Neuronal stem cell (in vitro differentiated cells): ENCODE data around the gene CHERP.
A peak's percentile ranks its signal among the peaks of the same experiment; 100 is the strongest.

ENCODE experiments used
- DNase-seq: peaks from one replicate; pipeline ENCODE4 v3.0.0-alpha.2; 2013; ENCODE audit warnings: low spot score
- H2AFZ ChIP-seq: one replicate; pipeline ENCODE4 v1.6.1; 2013; ENCODE audit warnings: mild to moderate bottlenecking, low read length, inconsistent platforms
- H2AK5ac ChIP-seq: 2 replicates; pipeline ENCODE4 v1.6.1; 2013; ENCODE audit warnings: low read depth, mild to moderate bottlenecking, inconsistent platforms, low read length, moderate library complexity, mixed read lengths
- H2BK120ac ChIP-seq: 2 replicates; pipeline ENCODE4 v1.6.1; 2013; ENCODE audit warnings: low read depth, mild to moderate bottlenecking, inconsistent platforms, low read length, moderate library complexity, mixed read lengths
- H2BK12ac ChIP-seq: one replicate; pipeline ENCODE4 v1.6.1; 2013; ENCODE audit warnings: low read length, inconsistent platforms
- H2BK15ac ChIP-seq: 2 replicates; pipeline ENCODE4 v1.6.1; 2013; ENCODE audit warnings: mild to moderate bottlenecking, low read length, inconsistent platforms, mixed read lengths
- H2BK5ac ChIP-seq: one replicate; pipeline ENCODE4 v1.6.1; 2013; ENCODE audit warnings: inconsistent platforms, mild to moderate bottlenecking, low read length, moderate library complexity
- H3K14ac ChIP-seq: one replicate; pipeline ENCODE4 v1.6.1; 2013; ENCODE audit warnings: low read length, inconsistent platforms
- H3K18ac ChIP-seq: 2 replicates; pipeline ENCODE4 v1.6.1; 2013; ENCODE audit warnings: low read length, inconsistent platforms
- H3K23ac ChIP-seq: 2 replicates; pipeline ENCODE4 v1.6.1; 2013; ENCODE audit warnings: low read depth, mild to moderate bottlenecking, mixed read lengths, low read length, inconsistent platforms; ENCODE audit not compliant: poor library complexity
- H3K27ac ChIP-seq: replicated peaks from 3 replicates; pipeline ENCODE4 v1.5.1; 2013; ENCODE audit warnings: low read length, inconsistent platforms
- H3K27me3 ChIP-seq, 3 experiments: 2 replicates each; pipeline ENCODE4 v1.6.1; 2013; ENCODE audit warnings: low read length in 3 of 3, mild to moderate bottlenecking in 2 of 3, inconsistent platforms in 1 of 3, low read depth in 1 of 3, mixed read lengths in 1 of 3, moderate library complexity in 1 of 3; ENCODE audit not compliant: control insufficient read depth in 3 of 3, insufficient read depth in 3 of 3
- H3K36me3 ChIP-seq, 2 donors: replicated peaks in 1 of 2; 2 replicates each; pipeline ENCODE4 v1.6.1; 2013; ENCODE audit warnings: low read length in 2 of 2; ENCODE audit not compliant: control insufficient read depth in 2 of 2, insufficient read depth in 2 of 2
- H3K4ac ChIP-seq: 2 replicates; pipeline ENCODE4 v1.6.1; 2013; ENCODE audit warnings: inconsistent platforms, mild to moderate bottlenecking, low read length, moderate library complexity
- H3K4me1 ChIP-seq, 2 donors: 1 replicate in 1 of 2; 2 replicates in 1 of 2; pipeline ENCODE4 v1.6.1; 2013; ENCODE audit warnings: low read length in 2 of 2, low read depth in 1 of 2; ENCODE audit not compliant: control insufficient read depth in 2 of 2, insufficient read depth in 1 of 2
- H3K4me2 ChIP-seq: one replicate; pipeline ENCODE4 v1.6.1; 2013; ENCODE audit warnings: mild to moderate bottlenecking, low read length, inconsistent platforms; ENCODE audit not compliant: insufficient read depth, poor library complexity, severe bottlenecking
- H3K4me3 ChIP-seq, 2 donors: 2 replicates each; pipeline ENCODE4 v1.5.1; 2013; ENCODE audit warnings: low read length in 2 of 2, mild to moderate bottlenecking in 2 of 2, inconsistent platforms in 1 of 2, moderate library complexity in 1 of 2
- H3K79me1 ChIP-seq: one replicate; pipeline ENCODE4 v1.6.1; 2013; ENCODE audit warnings: low read depth, mild to moderate bottlenecking, inconsistent platforms, low read length, moderate library complexity
- H3K9ac ChIP-seq: one replicate; pipeline ENCODE4 v1.6.1; 2013; ENCODE audit warnings: mild to moderate bottlenecking, low read depth, low read length, inconsistent platforms; ENCODE audit not compliant: poor library complexity
- H3K9me3 ChIP-seq, 2 donors: replicated peaks in 1 of 2; 2 replicates each; pipeline versions ENCODE3 to v1.6.1; 2013; ENCODE audit warnings: low read length in 2 of 2, mild to moderate bottlenecking in 2 of 2, inconsistent platforms in 1 of 2, low read depth in 1 of 2, mixed read lengths in 1 of 2, moderate library complexity in 1 of 2; ENCODE audit not compliant: control insufficient read depth in 2 of 2, insufficient read depth in 1 of 2
- H4K8ac ChIP-seq: one replicate; pipeline ENCODE4 v1.6.1; 2013; ENCODE audit warnings: low read depth, mild to moderate bottlenecking, inconsistent platforms, low read length, moderate library complexity
- H4K91ac ChIP-seq: one replicate; pipeline ENCODE4 v1.6.1; 2013; ENCODE audit warnings: low read length, low read depth, mild to moderate bottlenecking, inconsistent platforms; ENCODE audit not compliant: poor library complexity
- WGBS, 2 donors: extraction: QIAGEN DNeasy Blood & Tissue Kit; methylation state at CpG; one replicate each; pipeline ENCODE4 v1.1.7; 2013; ENCODE audit warnings: missing lambda C conversion rate in 2 of 2, mixed read lengths in 1 of 2; ENCODE audit not compliant: insufficient read length in 2 of 2, insufficient replicate concordance in 1 of 2; ENCODE audit errors: extremely low coverage in 2 of 2; 5-methylcytosine and 5-hydroxymethylcytosine counted together

The CHERP gene

DNA sequence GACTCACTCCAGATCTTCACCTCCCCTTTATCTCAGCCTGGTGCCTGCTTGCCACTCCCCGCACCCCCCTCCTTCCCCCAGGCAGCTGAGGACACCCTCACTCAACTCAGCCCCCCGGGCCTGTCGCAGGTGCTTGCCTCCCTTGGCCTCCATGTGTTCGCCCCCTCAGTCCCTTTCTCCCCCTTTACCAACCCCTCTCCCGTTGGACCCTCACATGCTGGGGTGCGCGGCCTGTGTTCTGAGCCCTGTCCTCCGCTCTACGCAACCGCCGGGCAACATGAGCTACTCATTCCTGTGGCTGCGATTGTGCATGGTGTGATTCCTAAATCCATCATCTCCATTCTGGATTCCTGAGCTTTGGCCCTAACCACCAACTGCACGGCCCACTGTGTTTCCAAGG lies 5.1 kb downstream of the CHERP start:
- Histone ChIP-seq H3K14ac (no peak overlapping the region), H2AK5ac (no peak overlapping the region), H3K79me1 (peaks cover 29% of the 10 kb centered on the region), H4K8ac (no peak overlapping the region), H3K27ac (no peak overlapping the region), H3K4ac (no peak overlapping the region), H2AFZ (no peak overlapping the region), H3K4me3 (no peak overlapping the region), H2BK5ac (no peak overlapping the region), H3K9me3 (peaks cover 0 to 2% of the 10 kb centered on the region in 2 donors), H3K23ac (peak overlapping the region; percentile 61), H3K9ac (peak overlapping the region; percentile 37), H2BK12ac (no peak overlapping the region), H3K36me3 (peaks cover 44 to 88% of the 10 kb centered on the region in 2 donors), H3K4me1 (peaks cover 0 to 2% of the 10 kb centered on the region in 2 donors), H3K27me3 (no peaks in the 10 kb centered on the region), H4K91ac (no peak overlapping the region), H3K18ac (no peak overlapping the region), H2BK120ac (no peak overlapping the region), H3K4me2 (no peak overlapping the region), H2BK15ac (no peak overlapping the region)
- no CpG with 5 or more reads among the region's 13 CpGs for WGBS, 2 donors
- no peak for DNase-seq

DNA sequence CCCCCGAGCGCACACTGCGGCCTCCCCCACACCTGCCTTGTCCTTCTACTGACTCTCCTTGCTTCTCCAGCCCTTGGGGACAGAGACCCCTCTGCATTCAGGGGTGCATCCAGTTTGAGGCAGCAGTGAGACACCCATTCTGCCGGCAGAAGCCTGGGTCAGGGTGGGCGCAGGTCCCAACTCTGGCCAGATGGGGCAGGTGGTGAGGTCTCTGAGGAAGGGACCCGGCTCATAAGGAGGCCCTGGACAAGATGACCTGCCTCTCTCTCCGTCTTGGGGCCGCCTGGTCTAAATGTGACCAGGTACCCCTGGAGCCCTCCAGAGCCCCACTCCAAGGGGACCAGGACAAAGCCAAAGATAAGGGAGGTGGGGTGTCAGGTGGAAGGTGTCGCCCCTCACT lies 6.1 kb downstream of the CHERP start:
- Histone ChIP-seq H3K4me3 (no peak overlapping the region), H2BK15ac (no peak overlapping the region), H3K4me2 (no peak overlapping the region), H3K4me1 (no peaks in the 10 kb centered on the region), H3K4ac (no peak overlapping the region), H3K9ac (peak overlapping the region; percentile 55), H4K8ac (no peak overlapping the region), H3K36me3 (peaks cover 53 to 95% of the 10 kb centered on the region in 2 donors), H3K9me3 (peaks cover 0 to 2% of the 10 kb centered on the region in 2 donors), H3K18ac (no peak overlapping the region), H3K27me3 (no peaks in the 10 kb centered on the region), H3K27ac (no peak overlapping the region), H2BK12ac (no peak overlapping the region), H2BK120ac (no peak overlapping the region), H2AK5ac (no peak overlapping the region), H4K91ac (no peak overlapping the region), H3K79me1 (peaks cover 29% of the 10 kb centered on the region), H3K23ac (peak overlapping the region; percentile 43), H2BK5ac (no peak overlapping the region), H3K14ac (no peak overlapping the region), H2AFZ (no peak overlapping the region)
- WGBS, 2 donors = no CpG with 5 or more reads among the region's 9 CpGs
- no peak for DNase-seq

DNA sequence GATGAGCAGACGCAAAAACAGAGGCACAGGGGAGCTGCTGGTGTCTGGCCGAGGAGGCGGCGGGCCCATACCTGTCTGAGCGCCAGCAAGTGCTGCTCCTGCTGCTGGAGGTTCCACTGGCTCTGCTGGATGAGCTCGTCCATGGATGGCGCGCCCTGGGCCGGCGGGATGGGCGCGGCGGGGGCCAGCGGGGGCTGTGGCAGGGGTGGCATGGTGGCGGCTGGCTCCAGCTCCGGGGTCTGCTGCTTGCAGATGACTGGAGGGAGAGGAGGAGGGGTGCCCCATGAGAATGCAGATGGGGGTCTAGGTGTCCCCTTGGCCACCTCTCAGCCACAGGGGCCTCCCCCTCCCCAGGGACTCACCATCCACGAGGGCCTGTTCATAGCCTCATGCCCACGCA lies 6.9 kb downstream of the CHERP start:
- Histone ChIP-seq H2BK12ac (no peak overlapping the region), H3K23ac (no peak overlapping the region), H3K79me1 (peaks cover 25% of the 10 kb centered on the region), H2AFZ (no peak overlapping the region), H2BK15ac (no peak overlapping the region), H4K8ac (no peak overlapping the region), H2BK120ac (no peak overlapping the region), H2AK5ac (no peak overlapping the region), H3K9me3 (peaks cover 0 to 2% of the 10 kb centered on the region in 2 donors), H3K9ac (no peak overlapping the region), H3K4ac (no peak overlapping the region), H3K27ac (no peak overlapping the region), H2BK5ac (no peak overlapping the region), H3K36me3 (peaks cover 60 to 96% of the 10 kb centered on the region in 2 donors), H3K14ac (no peak overlapping the region), H4K91ac (no peak overlapping the region), H3K27me3 (no peaks in the 10 kb centered on the region), H3K18ac (no peak overlapping the region), H3K4me2 (no peak overlapping the region), H3K4me1 (no peaks in the 10 kb centered on the region), H3K4me3 (no peak overlapping the region)
- DNase-seq = no peak
- WGBS, 2 donors = no CpG with 5 or more reads among the region's 18 CpGs

DNA sequence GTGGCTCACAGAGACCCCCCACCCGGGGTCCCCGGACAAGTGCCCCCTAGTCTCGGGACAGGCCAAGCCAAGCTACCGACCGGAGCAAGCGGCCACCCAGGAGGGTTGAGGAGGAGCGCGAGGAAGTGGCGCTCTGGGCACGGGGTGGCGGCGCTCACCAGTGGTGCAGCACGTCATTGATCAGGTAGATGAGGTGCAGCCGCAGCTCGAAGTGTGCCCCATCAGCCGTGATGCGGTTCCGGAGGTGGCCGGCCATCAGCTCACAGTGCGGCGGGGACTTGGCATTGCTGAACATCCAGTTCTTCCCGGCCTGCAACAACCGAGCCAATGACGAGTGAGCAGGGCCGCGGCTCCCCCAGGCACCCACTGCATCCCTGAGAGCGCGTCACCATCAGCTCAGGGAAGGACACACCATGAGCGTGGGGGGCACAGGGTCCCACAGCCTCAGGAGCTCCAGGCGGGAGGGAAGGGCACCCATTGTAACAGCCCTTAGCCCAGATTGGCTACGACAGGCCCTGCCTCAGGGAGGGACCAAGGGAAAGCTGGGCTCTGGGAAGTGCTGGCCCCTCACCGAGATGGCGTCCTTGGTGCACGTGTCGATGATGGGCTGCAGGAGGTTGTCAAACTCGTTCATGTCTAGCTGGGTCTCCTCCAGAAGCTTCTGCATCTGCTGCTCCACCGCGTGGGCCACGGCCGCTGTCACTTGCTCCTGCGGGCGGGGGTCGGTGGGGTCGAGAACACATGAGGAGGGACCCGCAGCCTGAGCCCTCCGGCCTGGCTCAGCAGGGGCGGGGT lies 9.6 kb downstream of the CHERP start:
- no CpG with 5 or more reads among the region's 47 CpGs for WGBS, 2 donors
- no peak overlapping the region for H3K4me2 ChIP-seq
- H3K4me3 ChIP-seq = peak overlapping the region in 1 of 2 donors; percentile 34
- no peaks in the 10 kb centered on the region for H3K27me3 ChIP-seq
- peak overlapping the region; percentile 38 for H3K14ac ChIP-seq
- H2AFZ ChIP-seq = no peak overlapping the region
- H3K9ac ChIP-seq = peak overlapping the region; percentile 60
- peaks cover 68 to 100% of the 10 kb centered on the region in 2 donors for H3K36me3 ChIP-seq
- no peak overlapping the region for H2BK15ac ChIP-seq
- no peak overlapping the region for H4K91ac ChIP-seq
- H2AK5ac ChIP-seq = no peak overlapping the region
- no peak overlapping the region for H3K27ac ChIP-seq
- peak overlapping the region; percentile 81 for H2BK120ac ChIP-seq
- H3K4me1 ChIP-seq = no peaks in the 10 kb centered on the region
- no peak overlapping the region for H3K18ac ChIP-seq
- no peak for DNase-seq
- peaks cover 0 to under 1% of the 10 kb centered on the region in 2 donors for H3K9me3 ChIP-seq
- H3K79me1 ChIP-seq = peaks cover 17% of the 10 kb centered on the region
- no peak overlapping the region for H2BK12ac ChIP-seq
- no peak overlapping the region for H3K4ac ChIP-seq
- no peak overlapping the region for H2BK5ac ChIP-seq
- H3K23ac ChIP-seq = no peak overlapping the region
- no peak overlapping the region for H4K8ac ChIP-seq
